Adrenal gland (tissue), 12 donors: ENCODE measurements around the gene NFYC. TPM values are rescaled to one million over a fixed set of nuclear protein-coding genes. Genes with fewer than 3 reads are reported as not detected.
A peak's percentile ranks its signal among the peaks of the same experiment; 100 is the strongest.

Experiments
- DNase-seq, 7 donors: peaks; one replicate each; pipeline ENCODE4 v3.0.0-alpha.2; 2019 to 2020
- H3K27ac ChIP-seq, 5 donors: fragments of 200-600 bp; sonication (generic) in 4 of 5; 1 replicate in 3 of 5; 2 replicates in 2 of 5; pipeline versions ENCODE4 v1.5.1 to v1.8.0; 2016 to 2020; ENCODE audit warnings: mild to moderate bottlenecking in 1 of 5
- H3K27me3 ChIP-seq: fragments of 200-600 bp; 2 replicates; pipeline ENCODE4 v1.8.0; 2021
- H3K36me3 ChIP-seq, 2 donors: fragments of 200-600 bp; replicated peaks in 1 of 2; 1 replicate in 1 of 2; 2 replicates in 1 of 2; pipeline versions ENCODE4 v1.5.1 to v1.8.0; 2018 to 2022
- H3K4me1 ChIP-seq, 2 donors: fragments of 200-600 bp; replicated peaks in 1 of 2; 1 replicate in 1 of 2; 2 replicates in 1 of 2; pipeline versions ENCODE4 v1.5.1 to v1.8.0; 2018 to 2021
- H3K4me3 ChIP-seq, 4 donors: fragments of 200-600 bp; sonication (generic) in 3 of 4; one replicate each; pipeline ENCODE4 v1.5.1; 2016 to 2018
- H3K9me3 ChIP-seq, 3 donors: fragments of 200-600 bp; sonication (generic) in 1 of 3; replicated peaks in 1 of 3; 1 replicate in 2 of 3; 2 replicates in 1 of 3; pipeline versions ENCODE4 v1.5.1 to v1.8.0; 2016 to 2021
- POLR2A ChIP-seq, 2 donors: fragments of 450-650 bp; IDR thresholded peaks; one replicate each; pipeline ENCODE4 v1.6.1; 2017; ENCODE audit warnings: antibody characterized with exemption in 2 of 2, mild to moderate bottlenecking in 2 of 2, moderate library complexity in 1 of 2
- WGBS, 4 donors: extraction: QIAGEN DNeasy Blood & Tissue Kit in 2 of 4; methylation state at CpG; one replicate each; pipeline versions ENCODE4 v1.1.5 to v1.1.7; 2013 to 2017; 5-methylcytosine and 5-hydroxymethylcytosine counted together
- intact Hi-C, 2 donors: fragments of 100-400 bp; cut with DNase I; formaldehyde crosslinking; loops; one replicate each; pipeline versions ENCODE4 v1.14.1 to v1.15.0; 2022 to 2023
- polyA plus RNA-seq, 3 donors: library from polyadenylated mRNA; stranded (reverse); fragments of 200-250 nt in 2 of 3; fragments of 350-450 nt in 1 of 3; fragmentation: Illumina TruSeq in 1 of 3; extraction: RNeasy Lipid Tissue Mini Kit (QIAGEN cat#74804) in 1 of 3; gene quantifications; one replicate each; pipeline ENCODE4 v1.2.3, GENCODE V29; 2013 to 2014
- total RNA-seq, 9 donors: library from RNA; depleted of rRNA in 4 of 9; stranded (reverse); fragments of >200 nt in 4 of 9; fragments of 120-200 nt in 1 of 9; fragmentation: NEBNext Ultra II Directional in 1 of 9; extraction: Animal tissue kit (Norgen Biotek cat#: 25700) in 1 of 9; gene quantifications; one replicate each; pipeline versions ENCODE4 v1.1.0 to v1.2.4, GENCODE V29; 2013 to 2023
- TF ChIP-seq, protein P1 (sequence below), 6 experiments: fragments of 450-650 bp in 4 of 6; fragments of 200-600 bp in 2 of 6; sonication (generic) in 1 of 6; IDR thresholded peaks; 1 replicate in 5 of 6; 2 replicates in 1 of 6; pipeline versions ENCODE4 v1.5.1 to v1.8.0; 2016 to 2021; ENCODE audit warnings: antibody characterized with exemption in 6 of 6, mild to moderate bottlenecking in 2 of 6, moderate library complexity in 1 of 6
- donor health status: healthy with polysubstance abuse.
- donor health status: Bipolar disorder and iron deficiency.
- donor health status: DM: yes; HTN: yes; CAD: no.
- donor health status: DM: no; HTN: no; CAD: no.
- donor health status: DM: no; HTN: no; CAD: no.
- donor health status: DM: yes; HTN: yes; CAD: no.

The NFYC gene
- total and polyA plus RNA-seq, 12 donors, result 35.9 to 73.8 (median 51.2) TPM

DNA sequence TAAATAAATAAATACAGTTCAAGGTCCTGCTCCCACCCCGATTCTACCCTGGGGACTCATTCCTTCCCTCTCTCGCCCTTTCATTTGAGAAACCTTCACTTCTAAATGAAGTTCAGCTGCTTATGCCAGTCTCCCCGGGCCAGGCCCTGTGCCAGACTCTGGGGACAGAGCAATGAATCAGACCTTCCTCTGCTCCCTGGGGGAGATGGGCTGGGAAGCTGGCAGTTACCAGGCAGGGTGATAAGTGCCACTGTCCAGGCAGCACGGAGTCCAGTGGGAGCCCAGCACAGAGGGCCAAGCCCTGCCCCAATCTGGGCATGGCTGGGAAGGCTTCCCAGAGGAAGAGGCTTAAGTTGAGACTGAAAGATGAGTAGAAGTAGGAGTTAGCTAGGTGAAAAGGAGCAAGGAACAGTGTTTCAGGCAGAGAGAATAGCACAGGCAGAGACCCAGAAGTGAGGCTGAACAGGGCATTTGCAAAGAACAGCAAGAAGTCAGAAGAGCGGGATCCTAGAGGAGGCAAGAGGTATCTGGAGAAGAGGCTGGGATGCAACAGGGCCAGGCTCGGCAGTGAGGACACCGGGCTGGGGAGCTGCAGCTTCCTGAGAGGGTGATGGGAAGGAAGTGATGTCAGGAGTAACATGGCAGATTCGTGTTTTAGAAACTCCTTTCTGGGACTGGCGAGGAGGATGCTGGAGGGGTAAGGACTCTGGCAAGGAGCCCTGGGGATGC is 105.6 kb downstream of the NFYC start:
- no peak overlapping the region for H3K4me3 ChIP-seq
- no peaks in the 10 kb centered on the region for H3K9me3 ChIP-seq
- H3K27me3 ChIP-seq, result no peaks in the 10 kb centered on the region
- no peak overlapping the region for H3K27ac ChIP-seq
- intact Hi-C loops, result no loop called here
- peak; percentile 73 to 93 (median 86) for DNase-seq
- no peak for TF ChIP-seq POLR2A (IDR thresholded peaks at IDR 0.05)
- TF ChIP-seq, protein P1, sequence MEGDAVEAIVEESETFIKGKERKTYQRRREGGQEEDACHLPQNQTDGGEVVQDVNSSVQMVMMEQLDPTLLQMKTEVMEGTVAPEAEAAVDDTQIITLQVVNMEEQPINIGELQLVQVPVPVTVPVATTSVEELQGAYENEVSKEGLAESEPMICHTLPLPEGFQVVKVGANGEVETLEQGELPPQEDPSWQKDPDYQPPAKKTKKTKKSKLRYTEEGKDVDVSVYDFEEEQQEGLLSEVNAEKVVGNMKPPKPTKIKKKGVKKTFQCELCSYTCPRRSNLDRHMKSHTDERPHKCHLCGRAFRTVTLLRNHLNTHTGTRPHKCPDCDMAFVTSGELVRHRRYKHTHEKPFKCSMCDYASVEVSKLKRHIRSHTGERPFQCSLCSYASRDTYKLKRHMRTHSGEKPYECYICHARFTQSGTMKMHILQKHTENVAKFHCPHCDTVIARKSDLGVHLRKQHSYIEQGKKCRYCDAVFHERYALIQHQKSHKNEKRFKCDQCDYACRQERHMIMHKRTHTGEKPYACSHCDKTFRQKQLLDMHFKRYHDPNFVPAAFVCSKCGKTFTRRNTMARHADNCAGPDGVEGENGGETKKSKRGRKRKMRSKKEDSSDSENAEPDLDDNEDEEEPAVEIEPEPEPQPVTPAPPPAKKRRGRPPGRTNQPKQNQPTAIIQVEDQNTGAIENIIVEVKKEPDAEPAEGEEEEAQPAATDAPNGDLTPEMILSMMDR (IDR thresholded peaks at IDR 0.05), result no peak
- H3K4me1 ChIP-seq, result peaks cover 6 to 27% of the 10 kb centered on the region in 2 donors
- H3K36me3 ChIP-seq, result no peaks in the 10 kb centered on the region
- WGBS, 4 donors, result 47 to 52% (median 51%) methylated on average over 7 to 9 of the region's 9 CpGs

DNA sequence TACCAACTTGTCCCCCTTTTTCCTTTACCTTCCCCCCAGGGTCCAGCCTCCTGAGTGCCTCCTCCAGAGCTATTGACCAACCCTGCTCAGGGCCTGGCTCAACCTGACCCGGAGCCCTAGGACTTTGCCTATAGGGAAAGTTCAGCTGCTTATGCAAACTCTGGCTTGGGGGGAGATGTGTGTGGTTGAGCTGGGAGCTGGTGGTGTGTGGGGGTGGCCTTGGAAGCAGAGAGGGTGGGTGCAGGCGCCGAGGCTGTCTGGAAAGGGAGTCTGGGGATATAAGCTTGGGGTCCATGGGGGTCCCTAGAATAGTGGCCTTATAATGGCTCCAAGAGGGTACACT is 106.1 kb downstream of the NFYC start:
- Histone ChIP-seq H3K27me3 (no peaks in the 10 kb centered on the region), H3K9me3 (no peaks in the 10 kb centered on the region), H3K4me3 (no peak overlapping the region), H3K36me3 (no peaks in the 10 kb centered on the region), H3K27ac (no peak overlapping the region), H3K4me1 (peaks cover 7 to 28% of the 10 kb centered on the region in 2 donors)
- intact Hi-C loops, result no loop called here
- WGBS, 4 donors, result 74 to 92% (median 82%) methylated on average over 3 of the region's 3 CpGs
- no peak for DNase-seq
- TF ChIP-seq, protein P1 (IDR thresholded peaks at IDR 0.05), result no peak
- TF ChIP-seq POLR2A (IDR thresholded peaks at IDR 0.05), result no peak

DNA sequence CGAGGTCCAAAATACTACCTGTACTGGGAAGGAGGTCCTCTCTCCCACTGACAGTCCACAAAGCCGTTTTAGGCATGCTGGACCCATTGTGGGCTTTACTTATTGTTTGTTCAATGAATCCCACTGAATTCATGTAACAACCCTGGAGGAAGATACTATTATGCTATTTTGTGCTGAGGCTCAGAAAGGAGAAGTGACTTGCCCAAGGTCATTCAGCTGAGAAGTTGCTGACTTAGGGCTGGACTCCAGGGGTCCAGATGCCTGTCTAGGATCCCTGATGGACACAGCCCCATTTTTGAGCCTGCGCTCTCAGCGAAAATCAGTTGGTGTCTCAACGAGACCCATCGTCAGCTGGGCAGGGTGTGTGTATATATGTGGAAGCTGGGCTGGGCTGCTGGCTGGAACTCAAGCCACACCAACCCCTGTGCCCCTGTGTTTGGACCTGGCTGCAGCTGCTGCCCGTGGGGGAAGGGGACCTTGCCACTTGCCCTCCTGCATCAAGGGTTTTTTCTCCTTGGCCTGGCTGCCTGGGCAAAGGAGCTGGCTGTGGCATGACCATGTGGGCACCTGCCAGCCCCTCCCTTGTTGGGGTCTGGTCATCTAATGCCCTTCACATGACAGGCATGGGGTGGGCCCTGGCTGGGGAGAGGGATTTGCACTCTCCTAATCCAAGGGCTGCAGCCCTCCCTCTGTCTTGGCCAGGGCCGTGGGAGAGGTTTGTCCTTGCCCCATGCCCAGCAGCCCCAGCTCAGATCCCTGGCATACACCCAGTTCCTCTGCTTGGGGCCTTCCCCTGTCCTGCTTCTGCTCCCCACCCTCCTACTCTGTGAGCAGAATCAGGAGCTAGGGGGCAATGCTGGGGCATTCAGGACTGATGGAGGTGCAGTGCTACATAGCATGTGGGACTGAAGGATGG is 107.1 kb downstream of the NFYC start:
- intact Hi-C loops, result no loop called here
- peaks cover 7 to 28% of the 10 kb centered on the region in 2 donors for H3K4me1 ChIP-seq
- H3K4me3 ChIP-seq, result no peak overlapping the region
- H3K27me3 ChIP-seq, result no peaks in the 10 kb centered on the region
- H3K27ac ChIP-seq, result no peak overlapping the region
- H3K9me3 ChIP-seq, result no peaks in the 10 kb centered on the region
- DNase-seq, result no peak
- TF ChIP-seq, protein P1 (IDR thresholded peaks at IDR 0.05), result no peak
- TF ChIP-seq POLR2A (IDR thresholded peaks at IDR 0.05), result no peak
- 62 to 90% (median 80%) methylated on average over 3 to 8 of the region's 8 CpGs for WGBS, 4 donors
- no peaks in the 10 kb centered on the region for H3K36me3 ChIP-seq

DNA sequence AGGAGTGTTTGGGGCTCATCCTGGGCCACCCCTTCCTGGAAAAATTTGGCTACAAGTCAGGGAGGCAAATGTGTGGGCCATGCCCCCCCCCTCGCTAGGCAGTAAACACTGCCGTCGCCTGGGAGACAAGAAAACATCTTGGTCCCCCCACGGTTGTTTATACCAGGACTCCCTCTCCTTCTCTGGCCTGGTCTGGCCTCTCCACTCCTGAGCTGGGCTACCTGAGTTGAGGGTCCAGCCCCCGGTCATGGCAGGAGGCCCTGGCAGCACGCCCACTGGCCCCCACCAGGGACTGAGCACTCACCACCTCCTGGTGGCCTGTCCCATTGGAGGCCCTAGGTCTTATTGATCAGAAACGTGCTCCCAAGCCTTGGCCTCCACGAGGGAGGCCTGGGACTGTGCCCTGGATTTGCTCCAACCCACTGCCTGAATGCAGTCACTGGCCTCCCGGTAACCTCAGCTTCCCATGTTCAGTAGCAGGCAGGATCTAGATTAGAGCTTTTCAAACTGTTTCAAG is 107.9 kb downstream of the NFYC start:
- H3K27ac ChIP-seq, result no peak overlapping the region
- TF ChIP-seq, protein P1 (IDR thresholded peaks at IDR 0.05), result no peak
- no peak for TF ChIP-seq POLR2A (IDR thresholded peaks at IDR 0.05)
- H3K36me3 ChIP-seq, result no peaks in the 10 kb centered on the region
- 49 to 72% (median 56%) methylated on average over 4 to 9 of the region's 9 CpGs for whole genome bisulfite sequencing, 4 donors
- peaks cover 7 to 28% of the 10 kb centered on the region in 2 donors for H3K4me1 ChIP-seq
- intact Hi-C loops, result no loop called here
- H3K9me3 ChIP-seq, result no peaks in the 10 kb centered on the region
- no peak overlapping the region for H3K4me3 ChIP-seq
- H3K27me3 ChIP-seq, result no peaks in the 10 kb centered on the region
- DNase-seq, result peak; percentile 38 to 74 (median 60)
